ENCODE results near the gene RNASE1. TPM values are rescaled to one million over a fixed set of nuclear protein-coding genes. Genes with fewer than 3 reads are reported as not detected.

The RNASE1 gene
- total RNA-seq, 1 experiment from 2014 or later, result not detected

- no peaks in the 10 kb centered on the region for H3K9me3 Mint-ChIP-seq (ENCODE audit: unreplicated experiment)
These were observed 10.1 kb downstream of the RNASE1 start for GRCh38 chr14:20792556-20792955.

GRCh38 chr14:20791597-20791996 is 11.0 kb downstream of the RNASE1 start:
- Mint-ChIP-seq H3K27ac (ENCODE audit: low read depth, unreplicated experiment) (no peak overlapping the region), H3K9me3 (ENCODE audit: unreplicated experiment) (no peaks in the 10 kb centered on the region), H3K4me1 (ENCODE audit: insufficient read depth, unreplicated experiment) (no peaks in the 10 kb centered on the region), H3K27me3 (ENCODE audit: insufficient read depth, unreplicated experiment) (peaks cover 21% of the 10 kb centered on the region), H3K4me3 (ENCODE audit: unreplicated experiment) (no peak overlapping the region), H3K36me3 (ENCODE audit: insufficient read depth, unreplicated experiment) (no peaks in the 10 kb centered on the region)
- no peak for DNase-seq (ENCODE audit: unreplicated experiment)
- TF ChIP-seq CTCF (IDR thresholded peaks at IDR 0.05; ENCODE audit: unreplicated experiment), result no peak
- intact Hi-C loops (cut with micrococcal nuclease), result no loop called here
- ChIA-PET CTCF (no interaction called here), POLR2A (no interaction called here)
- no TSS peak for BruUV-seq (replicated peaks)

More at GRCh38 chr14:20792556-20792955, 10.1 kb downstream of the RNASE1 start:
- TF ChIP-seq CTCF (IDR thresholded peaks at IDR 0.05; ENCODE audit: unreplicated experiment), result no peak
- Mint-ChIP-seq H3K4me1 (ENCODE audit: insufficient read depth, unreplicated experiment) (no peaks in the 10 kb centered on the region), H3K36me3 (ENCODE audit: insufficient read depth, unreplicated experiment) (no peaks in the 10 kb centered on the region), H3K27ac (ENCODE audit: low read depth, unreplicated experiment) (no peak overlapping the region), H3K27me3 (ENCODE audit: insufficient read depth, unreplicated experiment) (peaks cover 21% of the 10 kb centered on the region), H3K4me3 (ENCODE audit: unreplicated experiment) (no peak overlapping the region)
- no TSS peak for BruUV-seq (replicated peaks)
- ChIA-PET CTCF (interaction anchor here (0.7 kb wide), 1 partner anchor 145 kb away, joined by 4 read pairs; no protein-coding TSS in a partner anchor), POLR2A (no interaction called here)
- no peak for DNase-seq (ENCODE audit: unreplicated experiment)
- intact Hi-C loops (cut with micrococcal nuclease), result no loop called here

- Mint-ChIP-seq H3K9me3 (ENCODE audit: unreplicated experiment) (no peaks in the 10 kb centered on the region), H3K36me3 (ENCODE audit: insufficient read depth, unreplicated experiment) (no peaks in the 10 kb centered on the region), H3K4me1 (ENCODE audit: insufficient read depth, unreplicated experiment) (no peaks in the 10 kb centered on the region), H3K27me3 (ENCODE audit: insufficient read depth, unreplicated experiment) (peaks cover 21% of the 10 kb centered on the region), H3K4me3 (ENCODE audit: unreplicated experiment) (no peak overlapping the region), H3K27ac (ENCODE audit: low read depth, unreplicated experiment) (no peak overlapping the region)
- TF ChIP-seq CTCF (IDR thresholded peaks at IDR 0.05; ENCODE audit: unreplicated experiment), result no peak
- BruUV-seq (replicated peaks), result no TSS peak
- intact Hi-C loops (cut with micrococcal nuclease), result no loop called here
- ChIA-PET POLR2A (no interaction called here), CTCF (no interaction called here)
- no peak for DNase-seq (ENCODE audit: unreplicated experiment)
These were observed 11.5 kb downstream of the RNASE1 start for GRCh38 chr14:20791187-20791586.

GRCh38 chr14:20790464-20791116 is 12.1 kb downstream of the RNASE1 start:
- BruUV-seq (replicated peaks), result no TSS peak
- no peak for TF ChIP-seq CTCF (IDR thresholded peaks at IDR 0.05; ENCODE audit: unreplicated experiment)
- no peaks in the 10 kb centered on the region for H3K36me3 Mint-ChIP-seq (ENCODE audit: insufficient read depth, unreplicated experiment)
- CTCF ChIA-PET, result interaction anchor here (0.9 kb wide), 1 partner anchor 94 kb away, joined by 4 read pairs; no protein-coding TSS in a partner anchor
- H3K27me3 Mint-ChIP-seq (ENCODE audit: insufficient read depth, unreplicated experiment), result peaks cover 21% of the 10 kb centered on the region
- H3K4me1 Mint-ChIP-seq (ENCODE audit: insufficient read depth, unreplicated experiment), result no peaks in the 10 kb centered on the region
- POLR2A ChIA-PET, result no interaction called here
- H3K9me3 Mint-ChIP-seq (ENCODE audit: unreplicated experiment), result no peaks in the 10 kb centered on the region
- intact Hi-C loops (cut with micrococcal nuclease), result no loop called here
- H3K27ac Mint-ChIP-seq (ENCODE audit: low read depth, unreplicated experiment), result no peak overlapping the region
- no peak overlapping the region for H3K4me3 Mint-ChIP-seq (ENCODE audit: unreplicated experiment)
- DNase-seq (ENCODE audit: unreplicated experiment), result no peak
